ENCODE results near the gene POLE2.
A peak's percentile ranks its signal among the peaks of the same experiment; 100 is the strongest.
"Not testable (repeated sequence)": the region's sequence is repeated elsewhere in the genome, so short reads cannot be mapped to it uniquely, and the experiment has no call there.

The POLE2 gene

DNA sequence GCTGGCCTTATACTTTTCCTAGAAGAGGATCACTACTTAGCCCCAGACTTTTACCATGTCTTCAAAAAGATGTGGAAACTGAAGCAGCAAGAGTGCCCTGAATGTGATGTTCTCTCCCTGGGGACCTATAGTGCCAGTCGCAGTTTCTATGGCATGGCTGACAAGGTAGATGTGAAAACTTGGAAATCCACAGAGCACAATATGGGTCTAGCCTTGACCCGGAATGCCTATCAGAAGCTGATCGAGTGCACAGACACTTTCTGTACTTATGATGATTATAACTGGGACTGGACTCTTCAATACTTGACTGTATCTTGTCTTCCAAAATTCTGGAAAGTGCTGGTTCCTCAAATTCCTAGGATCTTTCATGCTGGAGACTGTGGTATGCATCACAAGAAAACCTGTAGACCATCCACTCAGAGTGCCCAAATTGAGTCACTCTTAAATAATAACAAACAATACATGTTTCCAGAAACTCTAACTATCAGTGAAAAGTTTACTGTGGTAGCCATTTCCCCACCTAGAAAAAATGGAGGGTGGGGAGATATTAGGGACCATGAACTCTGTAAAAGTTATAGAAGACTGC is 65.9 kb downstream of the POLE2 start:
- DNase-seq (ENCODE audit: low spot score), result no peak
- TF ChIP-seq, protein P1, sequence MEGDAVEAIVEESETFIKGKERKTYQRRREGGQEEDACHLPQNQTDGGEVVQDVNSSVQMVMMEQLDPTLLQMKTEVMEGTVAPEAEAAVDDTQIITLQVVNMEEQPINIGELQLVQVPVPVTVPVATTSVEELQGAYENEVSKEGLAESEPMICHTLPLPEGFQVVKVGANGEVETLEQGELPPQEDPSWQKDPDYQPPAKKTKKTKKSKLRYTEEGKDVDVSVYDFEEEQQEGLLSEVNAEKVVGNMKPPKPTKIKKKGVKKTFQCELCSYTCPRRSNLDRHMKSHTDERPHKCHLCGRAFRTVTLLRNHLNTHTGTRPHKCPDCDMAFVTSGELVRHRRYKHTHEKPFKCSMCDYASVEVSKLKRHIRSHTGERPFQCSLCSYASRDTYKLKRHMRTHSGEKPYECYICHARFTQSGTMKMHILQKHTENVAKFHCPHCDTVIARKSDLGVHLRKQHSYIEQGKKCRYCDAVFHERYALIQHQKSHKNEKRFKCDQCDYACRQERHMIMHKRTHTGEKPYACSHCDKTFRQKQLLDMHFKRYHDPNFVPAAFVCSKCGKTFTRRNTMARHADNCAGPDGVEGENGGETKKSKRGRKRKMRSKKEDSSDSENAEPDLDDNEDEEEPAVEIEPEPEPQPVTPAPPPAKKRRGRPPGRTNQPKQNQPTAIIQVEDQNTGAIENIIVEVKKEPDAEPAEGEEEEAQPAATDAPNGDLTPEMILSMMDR (IDR thresholded peaks at IDR 0.05; ENCODE audit: borderline replicate concordance, control extremely low read depth, extremely low read depth, insufficient read depth, missing control alignments), result no peak
- in situ Hi-C loops (cut with MboI; ENCODE audit: low sequenced_read_pairs, unreplicated experiment), result no loop called here

DNA sequence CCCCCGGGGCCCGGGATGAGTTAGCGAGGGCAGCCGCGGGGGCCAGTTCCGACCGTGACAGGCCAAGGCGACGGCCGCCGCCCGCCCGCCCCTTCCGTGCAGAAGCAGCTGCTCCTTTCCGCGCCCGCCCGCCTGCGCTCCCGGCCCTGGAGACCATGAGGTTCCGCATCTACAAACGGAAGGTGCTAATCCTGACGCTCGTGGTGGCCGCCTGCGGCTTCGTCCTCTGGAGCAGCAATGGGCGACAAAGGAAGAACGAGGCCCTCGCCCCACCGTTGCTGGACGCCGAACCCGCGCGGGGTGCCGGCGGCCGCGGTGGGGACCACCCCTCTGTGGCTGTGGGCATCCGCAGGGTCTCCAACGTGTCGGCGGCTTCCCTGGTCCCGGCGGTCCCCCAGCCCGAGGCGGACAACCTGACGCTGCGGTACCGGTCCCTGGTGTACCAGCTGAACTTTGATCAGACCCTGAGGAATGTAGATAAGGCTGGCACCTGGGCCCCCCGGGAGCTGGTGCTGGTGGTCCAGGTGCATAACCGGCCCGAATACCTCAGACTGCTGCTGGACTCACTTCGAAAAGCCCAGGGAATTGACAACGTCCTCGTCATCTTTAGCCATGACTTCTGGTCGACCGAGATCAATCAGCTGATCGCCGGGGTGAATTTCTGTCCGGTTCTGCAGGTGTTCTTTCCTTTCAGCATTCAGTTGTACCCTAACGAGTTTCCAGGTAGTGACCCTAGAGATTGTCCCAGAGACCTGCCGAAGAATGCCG is 66.7 kb downstream of the POLE2 start:
- in situ Hi-C loops (cut with MboI; ENCODE audit: low sequenced_read_pairs, unreplicated experiment), result no loop called here
- peak; percentile 61 for DNase-seq (ENCODE audit: low spot score)

DNA sequence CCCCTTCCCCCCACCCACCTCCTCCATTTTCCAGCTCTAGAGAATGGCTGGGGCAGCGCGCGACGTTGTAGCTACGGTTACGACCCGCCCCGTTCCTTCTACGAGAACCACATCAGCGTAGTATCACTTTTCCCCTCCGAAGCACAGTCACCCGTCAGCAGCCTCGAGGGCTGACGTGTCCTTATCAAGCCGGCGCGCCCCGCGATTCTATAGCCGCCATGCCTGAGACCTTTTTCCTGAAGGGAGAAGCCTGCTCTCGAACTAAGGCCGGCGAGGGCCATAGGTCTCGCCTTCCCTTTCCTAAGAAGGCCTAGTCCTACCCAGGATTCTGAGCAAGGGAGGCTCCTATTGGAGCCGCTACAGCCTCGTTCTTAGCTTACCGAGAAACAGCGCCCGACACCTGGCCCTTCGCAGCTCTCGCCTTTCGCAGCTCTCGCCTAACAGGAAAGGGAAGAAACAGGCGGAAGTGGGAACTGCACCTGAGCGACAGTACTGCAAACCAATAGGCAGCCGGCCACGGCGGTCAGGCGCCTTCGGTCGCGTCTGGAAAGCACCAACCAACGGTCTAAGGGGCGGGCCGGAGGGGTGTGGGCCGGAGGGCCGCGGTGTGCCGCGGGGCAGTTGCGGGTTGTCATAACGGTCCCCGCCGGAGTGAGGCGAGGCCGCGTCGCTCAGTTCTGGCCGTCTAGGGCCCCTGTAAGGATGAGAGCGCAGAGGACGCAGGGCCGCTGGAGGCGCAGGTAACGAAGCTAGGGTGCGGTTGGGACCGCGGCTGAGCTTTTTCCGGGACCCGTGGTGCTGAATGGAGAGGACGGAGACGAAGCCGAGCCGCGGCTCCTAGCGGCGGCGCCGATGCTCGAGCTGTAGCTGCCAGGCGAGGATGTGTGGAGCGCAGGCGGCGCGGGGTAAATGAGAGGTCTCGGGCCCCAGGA is 67.6 kb downstream of the POLE2 start, which contains the start of the genes MGAT2 and RPL36AL:
TSS of gene MGAT2 (plus strand) at position 618 of the 932 bp plus-strand sequence. CDS start 470 bp downstream, outside the sequence.
TSS of gene RPL36AL (minus strand) at position 445 of the 932 bp plus-strand sequence. CDS start 1,522 bp downstream, outside the sequence.
- peak; percentile 97 for DNase-seq (ENCODE audit: low spot score)
- in situ Hi-C loops (cut with MboI; ENCODE audit: low sequenced_read_pairs, unreplicated experiment), result no loop called here
- TF ChIP-seq, protein P1 (IDR thresholded peaks at IDR 0.05; ENCODE audit: borderline replicate concordance, control extremely low read depth, extremely low read depth, insufficient read depth, missing control alignments), result peak; percentile 13

More for the DNA sequence above, 66.7 kb downstream of the POLE2 start:
- TF ChIP-seq, protein P1 (IDR thresholded peaks at IDR 0.05; ENCODE audit: borderline replicate concordance, control extremely low read depth, extremely low read depth, insufficient read depth, missing control alignments), result no peak

DNA sequence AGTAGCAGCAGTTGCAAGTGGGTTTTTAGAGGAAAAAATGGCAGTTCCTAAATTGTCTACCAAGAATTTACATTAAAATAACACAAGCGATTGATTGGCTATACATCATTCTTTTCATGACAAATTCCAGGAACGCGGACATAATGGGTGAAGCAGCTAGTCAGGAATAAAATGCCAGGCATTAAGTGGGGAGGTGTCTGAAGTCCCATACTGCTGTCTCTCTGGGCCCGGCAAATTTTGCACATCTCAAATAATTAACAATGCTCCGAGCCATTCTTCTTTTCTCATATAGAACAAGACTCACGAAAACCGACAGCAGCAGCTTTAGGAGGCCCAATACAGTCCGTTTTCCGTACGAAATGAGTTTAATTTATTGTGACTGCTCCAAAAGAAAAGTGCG is 68.3 kb downstream of the POLE2 start:
- in situ Hi-C loops (cut with MboI; ENCODE audit: low sequenced_read_pairs, unreplicated experiment), result no loop called here
- TF ChIP-seq, protein P1 (IDR thresholded peaks at IDR 0.05; ENCODE audit: borderline replicate concordance, control extremely low read depth, extremely low read depth, insufficient read depth, missing control alignments), result no peak
- no peak for DNase-seq (ENCODE audit: low spot score)

DNA sequence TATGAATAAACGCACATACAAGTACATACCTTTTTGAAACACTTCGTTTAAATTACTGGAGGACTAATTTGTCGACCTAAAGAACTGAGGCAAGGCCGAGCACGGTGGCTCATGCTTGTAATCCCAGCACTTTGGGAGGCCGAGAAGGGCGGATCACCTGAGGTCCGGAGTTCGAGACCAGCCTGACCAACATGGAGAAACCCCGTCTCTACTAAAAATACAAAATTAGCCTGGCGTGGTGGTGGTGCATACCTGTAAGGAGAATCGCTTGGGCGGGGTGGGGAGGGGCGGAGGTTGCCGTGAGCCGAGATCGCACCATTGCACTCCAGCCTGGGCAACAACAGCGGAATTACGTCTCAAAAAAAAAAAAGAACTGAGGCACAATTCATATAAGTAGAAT is 68.7 kb downstream of the POLE2 start:
- DNase-seq (ENCODE audit: low spot score); in situ Hi-C loops (cut with MboI; ENCODE audit: low sequenced_read_pairs, unreplicated experiment): not testable (repeated sequence)

DNA sequence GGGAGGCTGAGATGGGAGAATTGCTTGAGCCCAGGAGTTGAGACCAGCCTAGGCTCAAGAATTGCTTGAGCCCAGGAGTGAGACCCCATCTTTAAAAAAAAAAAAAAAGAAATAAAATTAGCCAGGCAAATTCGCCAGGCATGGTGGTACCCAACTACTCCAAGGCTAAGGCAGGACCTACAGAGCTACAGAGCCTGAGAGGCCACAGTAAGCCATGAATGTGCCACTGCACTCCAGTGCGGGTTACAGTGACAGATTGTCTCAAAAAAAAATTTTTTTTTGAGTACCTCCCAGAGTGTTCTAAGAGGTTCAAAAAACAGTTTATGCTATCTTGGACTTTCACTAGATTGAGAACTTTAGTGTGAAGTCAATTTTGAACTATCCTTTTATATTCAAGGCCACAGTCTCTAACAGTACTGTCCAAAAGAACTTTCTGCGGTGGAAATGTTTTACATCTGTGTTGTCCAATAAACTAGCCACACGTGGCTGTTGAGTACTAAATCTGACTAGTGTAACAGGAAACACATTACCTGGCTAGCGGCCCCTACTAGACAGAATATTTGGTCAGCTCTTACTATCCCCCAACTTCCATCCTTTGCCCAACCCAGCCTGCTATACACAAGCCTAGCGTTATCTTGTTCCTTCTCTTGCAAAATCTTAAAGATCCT is 70.0 kb downstream of the POLE2 start:
- TF ChIP-seq, protein P1 (IDR thresholded peaks at IDR 0.05; ENCODE audit: borderline replicate concordance, control extremely low read depth, extremely low read depth, insufficient read depth, missing control alignments), result no peak
- in situ Hi-C loops (cut with MboI; ENCODE audit: low sequenced_read_pairs, unreplicated experiment), result no loop called here
- DNase-seq (ENCODE audit: low spot score), result no peak

Measured in GM13976 (cell line).